Brain microvascular endothelial cell (primary cell): ENCODE results near the gene HBS1L.

ENCODE experiments used
- DNase-seq: peaks from one replicate; pipeline ENCODE4 v3.0.0-alpha.2; 2020
- H3K27ac ChIP-seq: fragments of 250-450 bp; sonication (Bioruptor Pico); 2 replicates; pipeline ENCODE4 v1.5.1; 2020; ENCODE audit warnings: mild to moderate bottlenecking, moderate library complexity
- H3K27me3 ChIP-seq: fragments of 250-450 bp; sonication (Bioruptor Pico); replicated peaks from 2 replicates; pipeline ENCODE4 v1.5.1; 2020; ENCODE audit warnings: mild to moderate bottlenecking
- H3K36me3 ChIP-seq: fragments of 250-450 bp; sonication (Bioruptor Pico); replicated peaks from 2 replicates; pipeline ENCODE4 v1.5.1; 2020; ENCODE audit warnings: mild to moderate bottlenecking
- H3K4me3 ChIP-seq: 2 replicates; pipeline ENCODE4 v1.5.1; 2011; ENCODE audit warnings: low read depth, mild to moderate bottlenecking, control low read depth, low read length, moderate library complexity
- in situ Hi-C: cut with HindIII; loops from 2 replicates; pipeline ENCODE4 v1.10.0; 2017; ENCODE audit warnings: low sequenced_read_pairs, low pct_ligation_motif_present
- TF ChIP-seq, protein P1 (sequence below): IDR thresholded peaks from 2 replicates; pipeline ENCODE4 v1.5.1; 2011; ENCODE audit warnings: low read depth, mild to moderate bottlenecking, moderate library complexity, low read length, control low read depth, inconsistent platforms; ENCODE audit errors: missing control alignments

HBS1L gene

DNA sequence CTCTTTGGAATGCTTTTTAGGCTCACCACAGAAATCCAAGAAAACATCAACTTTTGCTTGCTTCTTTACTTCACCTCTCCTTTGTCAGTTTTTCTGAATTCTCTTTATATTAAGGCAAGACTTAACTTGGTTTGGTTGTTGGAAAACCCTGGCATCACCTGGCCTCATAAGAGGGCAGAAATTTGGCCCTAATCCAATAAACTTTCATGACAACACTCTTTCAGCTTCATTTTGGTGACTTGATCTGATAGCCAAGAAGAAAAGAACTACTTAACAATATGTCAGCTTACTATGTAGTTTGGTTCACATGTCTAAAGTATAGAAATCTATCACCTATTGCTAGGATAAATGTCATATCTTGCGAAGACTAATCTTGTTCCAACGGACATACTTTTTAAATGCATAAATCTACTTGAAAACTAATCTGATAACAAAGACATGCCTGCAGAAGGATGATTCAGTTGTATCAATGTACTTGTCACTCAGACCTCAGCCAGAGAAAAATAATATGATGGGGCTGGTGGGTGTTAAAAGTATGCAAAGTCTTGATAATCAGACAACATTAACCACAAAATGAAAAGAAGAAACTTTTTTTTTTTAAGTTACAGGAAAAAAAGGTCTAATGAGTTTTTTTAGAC lies 19.3 kb upstream of the HBS1L start:
- no peak overlapping the region for H3K4me3 ChIP-seq

DNA sequence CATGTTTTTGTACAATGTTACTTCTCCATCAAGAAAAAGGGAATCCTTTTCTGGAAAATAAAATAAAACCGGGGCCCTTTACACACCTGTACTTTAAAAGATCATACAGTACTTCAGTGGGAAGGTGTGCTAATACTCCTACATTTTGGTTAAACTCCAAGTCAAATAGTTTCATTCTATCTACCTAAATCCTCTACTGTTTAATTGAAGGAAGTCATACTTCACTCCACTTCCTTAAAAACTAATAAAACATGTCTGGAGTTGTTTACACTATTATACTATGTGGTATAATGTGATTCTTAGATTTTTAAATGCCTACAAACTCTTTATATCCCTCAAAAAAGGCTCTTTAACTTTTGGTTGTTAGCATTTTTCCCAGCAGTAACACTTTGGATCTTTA lies 18.6 kb upstream of the HBS1L start:
- in situ Hi-C loops, result no loop called here
- DNase-seq, result no peak
- Histone ChIP-seq H3K36me3 (no peaks in the 10 kb centered on the region), H3K27me3 (no peaks in the 10 kb centered on the region), H3K4me3 (no peak overlapping the region), H3K27ac (no peak overlapping the region)
- TF ChIP-seq, protein P1, sequence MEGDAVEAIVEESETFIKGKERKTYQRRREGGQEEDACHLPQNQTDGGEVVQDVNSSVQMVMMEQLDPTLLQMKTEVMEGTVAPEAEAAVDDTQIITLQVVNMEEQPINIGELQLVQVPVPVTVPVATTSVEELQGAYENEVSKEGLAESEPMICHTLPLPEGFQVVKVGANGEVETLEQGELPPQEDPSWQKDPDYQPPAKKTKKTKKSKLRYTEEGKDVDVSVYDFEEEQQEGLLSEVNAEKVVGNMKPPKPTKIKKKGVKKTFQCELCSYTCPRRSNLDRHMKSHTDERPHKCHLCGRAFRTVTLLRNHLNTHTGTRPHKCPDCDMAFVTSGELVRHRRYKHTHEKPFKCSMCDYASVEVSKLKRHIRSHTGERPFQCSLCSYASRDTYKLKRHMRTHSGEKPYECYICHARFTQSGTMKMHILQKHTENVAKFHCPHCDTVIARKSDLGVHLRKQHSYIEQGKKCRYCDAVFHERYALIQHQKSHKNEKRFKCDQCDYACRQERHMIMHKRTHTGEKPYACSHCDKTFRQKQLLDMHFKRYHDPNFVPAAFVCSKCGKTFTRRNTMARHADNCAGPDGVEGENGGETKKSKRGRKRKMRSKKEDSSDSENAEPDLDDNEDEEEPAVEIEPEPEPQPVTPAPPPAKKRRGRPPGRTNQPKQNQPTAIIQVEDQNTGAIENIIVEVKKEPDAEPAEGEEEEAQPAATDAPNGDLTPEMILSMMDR, result no peak

More for the DNA sequence above, 19.3 kb upstream of the HBS1L start:
- Histone ChIP-seq H3K36me3 (no peaks in the 10 kb centered on the region), H3K27ac (no peak overlapping the region), H3K27me3 (no peaks in the 10 kb centered on the region)
- DNase-seq, result no peak
- TF ChIP-seq, protein P1, result no peak
- in situ Hi-C loops, result no loop called here

DNA sequence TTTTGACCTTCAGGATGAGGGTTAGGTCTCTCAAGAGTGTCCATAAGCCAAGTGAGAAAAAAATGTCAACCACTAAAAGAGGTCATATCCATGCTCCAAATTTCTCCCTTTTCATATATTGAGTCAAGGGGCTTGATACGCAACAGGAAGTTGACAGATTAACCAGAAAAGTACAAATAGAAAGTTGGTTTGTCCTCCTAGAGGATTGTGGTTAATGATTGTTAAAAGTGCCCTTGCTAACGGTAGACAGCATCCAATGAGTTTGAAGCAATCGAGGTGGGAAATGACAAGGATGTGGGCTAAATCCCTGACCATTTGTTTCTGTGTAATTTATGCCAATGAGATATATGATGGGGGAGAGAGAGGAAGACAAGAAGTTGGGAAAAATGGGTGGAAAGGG lies 18.1 kb upstream of the HBS1L start:
- no peak overlapping the region for H3K4me3 ChIP-seq
- no peak for DNase-seq
- no peaks in the 10 kb centered on the region for H3K27me3 ChIP-seq
- TF ChIP-seq, protein P1, result no peak
- no peaks in the 10 kb centered on the region for H3K36me3 ChIP-seq
- in situ Hi-C loops, result no loop called here
- no peak overlapping the region for H3K27ac ChIP-seq

DNA sequence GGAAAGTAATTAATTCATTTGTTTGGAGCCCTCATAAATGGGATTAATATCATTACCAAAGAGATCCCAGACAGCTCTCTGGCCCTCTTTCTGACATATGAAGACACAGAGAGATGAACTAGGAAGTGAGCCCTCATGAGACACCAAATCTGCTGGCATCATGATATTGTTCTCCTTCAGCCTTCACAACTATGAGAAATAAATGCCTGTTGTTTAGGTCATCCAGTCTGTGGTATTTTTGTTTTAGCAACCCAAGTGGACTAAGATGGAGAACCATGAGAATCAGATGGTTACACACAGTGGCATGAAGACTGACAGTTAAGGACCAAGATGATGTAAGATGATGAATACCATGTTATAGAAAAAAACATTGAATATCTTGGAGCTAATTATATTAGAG lies 16.9 kb upstream of the HBS1L start:
- in situ Hi-C loops, result no loop called here
- Histone ChIP-seq H3K4me3 (no peak overlapping the region), H3K36me3 (no peaks in the 10 kb centered on the region), H3K27ac (no peak overlapping the region), H3K27me3 (no peaks in the 10 kb centered on the region)
- no peak for DNase-seq
- TF ChIP-seq, protein P1, result no peak

DNA sequence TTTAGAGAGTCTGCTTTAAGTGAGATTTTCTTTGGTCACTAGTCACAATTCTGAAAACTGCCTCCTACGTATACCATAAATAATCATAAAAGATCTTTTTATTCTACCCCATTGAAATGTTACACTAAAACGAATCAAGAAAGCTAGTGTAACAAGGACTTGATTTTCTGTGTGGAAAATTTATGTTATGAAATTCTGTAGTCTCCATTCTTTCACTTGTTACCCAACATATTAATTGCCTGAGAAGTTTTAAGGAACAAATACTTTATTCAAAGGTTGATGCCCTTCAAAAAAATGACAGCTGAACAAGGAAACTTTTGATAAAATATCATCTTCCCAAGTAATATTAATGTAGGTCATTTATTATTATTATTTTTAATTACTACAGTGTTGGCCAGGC lies 13.3 kb upstream of the HBS1L start:
- H3K36me3 ChIP-seq, result no peaks in the 10 kb centered on the region
- in situ Hi-C loops, result no loop called here
- no peak overlapping the region for H3K27ac ChIP-seq
- no peak overlapping the region for H3K4me3 ChIP-seq
- DNase-seq, result no peak
- H3K27me3 ChIP-seq, result no peaks in the 10 kb centered on the region
- TF ChIP-seq, protein P1, result no peak

DNA sequence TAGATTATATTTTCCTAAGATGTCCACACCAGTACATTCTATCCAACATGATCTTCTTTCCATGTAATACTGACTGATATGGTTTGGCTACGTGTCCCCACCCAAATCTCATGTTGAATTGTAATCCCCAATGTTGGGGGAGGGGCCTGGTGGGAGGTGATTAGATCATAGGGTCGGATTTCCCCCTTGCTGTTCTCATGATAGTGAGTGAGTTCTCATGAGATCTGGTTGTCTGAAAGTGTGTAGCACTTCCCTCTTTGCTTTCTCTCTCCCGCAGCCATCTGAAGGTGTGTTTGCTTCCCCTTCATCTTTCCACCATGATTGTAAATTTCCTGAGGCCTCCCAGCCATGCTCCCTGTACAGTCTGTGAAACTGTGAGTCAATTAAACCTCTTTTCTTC lies 12.2 kb upstream of the HBS1L start:
- peak; percentile 3 for DNase-seq
- H3K27ac ChIP-seq, result no peak overlapping the region
- no peaks in the 10 kb centered on the region for H3K27me3 ChIP-seq
- no peaks in the 10 kb centered on the region for H3K36me3 ChIP-seq
- H3K4me3 ChIP-seq, result no peak overlapping the region
- in situ Hi-C loops, result no loop called here
- TF ChIP-seq, protein P1, result no peak
